Kidney epithelial cell (primary cell): Measurements from ENCODE around the gene NELL1. TPM values are rescaled to one million over a fixed set of nuclear protein-coding genes. Genes with fewer than 3 reads are reported as not detected.

Experiments used
- DNase-seq: peaks from one replicate; pipeline ENCODE4 v3.0.0-alpha.2; 2010; ENCODE audit warnings: low read depth
- H3K27me3 ChIP-seq: 2 replicates; pipeline ENCODE4 v1.6.0; 2011; ENCODE audit warnings: low read length; ENCODE audit not compliant: control insufficient read depth, insufficient read depth
- H3K36me3 ChIP-seq: 2 replicates; pipeline ENCODE4 v1.5.1; 2011; ENCODE audit warnings: low read length; ENCODE audit not compliant: control insufficient read depth, insufficient read depth
- H3K4me3 ChIP-seq: 2 replicates; pipeline ENCODE4 v1.5.1; 2011; ENCODE audit warnings: low read depth, mild to moderate bottlenecking, control low read depth, low read length
- CTCF ChIP-seq: IDR thresholded peaks from 2 replicates; pipeline ENCODE4 v1.5.1; 2011; ENCODE audit warnings: mild to moderate bottlenecking, moderate library complexity, low read length, control low read depth, inconsistent platforms; ENCODE audit not compliant: insufficient read depth, poor library complexity, severe bottlenecking
- total RNA-seq: library from RNA; depleted of rRNA; stranded (reverse); fragments of >200 nt; gene quantifications from 2 replicates; pipeline ENCODE4 v1.2.3, GENCODE V29; 2015

NELL1 gene
- total RNA-seq, 1 donor from 2014 or later: 0.17 TPM

DNA sequence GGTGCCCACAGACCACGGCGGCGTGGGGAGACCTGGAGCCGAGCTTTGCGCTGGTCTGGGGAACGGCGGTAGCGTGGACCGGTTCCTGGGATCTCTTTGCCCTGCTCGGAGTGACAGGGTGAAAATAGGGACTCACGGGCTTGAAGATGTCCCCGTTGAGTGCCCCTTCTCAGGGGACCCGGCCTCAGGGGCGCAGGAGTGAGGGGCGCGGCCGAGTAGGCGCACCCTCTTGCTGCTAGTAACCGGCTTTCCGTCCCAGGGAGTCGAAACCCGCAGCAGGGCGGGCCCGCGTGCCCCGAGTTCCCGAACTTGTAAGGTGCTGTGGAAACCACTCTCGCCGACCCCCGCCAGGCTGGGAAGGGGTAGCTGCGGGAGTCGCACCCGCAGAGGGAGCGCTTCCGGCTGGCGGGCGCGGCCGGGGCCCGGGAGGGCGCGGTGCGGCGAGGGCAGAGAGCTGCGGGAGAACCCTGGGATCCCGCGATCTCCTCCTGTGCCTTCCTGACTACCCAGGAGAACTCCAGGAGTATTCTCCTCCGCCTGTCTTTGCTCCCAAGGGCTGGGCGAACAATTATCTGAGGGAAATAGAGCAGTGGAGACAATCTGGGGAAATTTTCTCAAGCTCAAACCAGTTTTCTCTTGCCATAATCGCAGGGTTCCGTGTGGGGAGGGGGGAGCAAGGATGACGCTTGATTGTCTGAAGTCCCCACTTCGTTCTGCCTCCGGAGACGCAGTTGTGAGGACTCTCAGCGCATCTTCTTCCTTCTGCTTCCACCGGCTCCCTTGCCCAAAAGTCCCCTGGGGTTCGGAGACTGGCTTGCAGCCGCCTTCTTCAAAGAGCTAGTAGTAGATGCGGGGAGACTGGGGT, 666 bp downstream of the NELL1 start:
- no peak for DNase-seq
- Histone ChIP-seq H3K27me3 (peaks cover 43% of the 10 kb centered on the region), H3K4me3 (no peak overlapping the region), H3K36me3 (no peaks in the 10 kb centered on the region)
- TF ChIP-seq CTCF: no peak

DNA sequence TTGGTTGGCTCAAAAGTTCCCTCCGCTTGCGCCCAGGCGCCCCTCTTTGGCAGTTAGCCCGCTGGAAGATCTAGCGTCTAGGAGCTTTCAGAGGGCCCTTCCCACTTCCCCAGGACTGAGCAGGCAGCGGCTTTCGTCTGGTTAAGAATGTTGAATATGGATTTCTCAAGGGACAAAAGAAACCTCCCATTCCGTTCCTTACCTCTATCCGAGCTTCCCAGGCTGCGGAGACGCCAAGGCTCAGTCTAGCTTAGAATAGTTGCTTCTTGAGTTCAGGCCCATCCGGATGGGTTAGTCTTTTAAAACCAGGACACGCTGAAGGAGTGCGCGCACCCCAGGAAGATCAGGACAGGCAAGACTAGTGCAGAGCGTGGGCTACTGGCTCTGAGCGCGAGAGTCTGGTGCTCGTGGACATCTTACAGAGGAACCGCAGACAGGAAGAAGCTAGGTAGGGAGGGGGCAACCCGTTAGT, 1.6 kb downstream of the NELL1 start:
- Histone ChIP-seq H3K4me3 (no peak overlapping the region), H3K27me3 (peaks cover 43% of the 10 kb centered on the region), H3K36me3 (no peaks in the 10 kb centered on the region)
- no peak for DNase-seq
- no peak for TF ChIP-seq CTCF

DNA sequence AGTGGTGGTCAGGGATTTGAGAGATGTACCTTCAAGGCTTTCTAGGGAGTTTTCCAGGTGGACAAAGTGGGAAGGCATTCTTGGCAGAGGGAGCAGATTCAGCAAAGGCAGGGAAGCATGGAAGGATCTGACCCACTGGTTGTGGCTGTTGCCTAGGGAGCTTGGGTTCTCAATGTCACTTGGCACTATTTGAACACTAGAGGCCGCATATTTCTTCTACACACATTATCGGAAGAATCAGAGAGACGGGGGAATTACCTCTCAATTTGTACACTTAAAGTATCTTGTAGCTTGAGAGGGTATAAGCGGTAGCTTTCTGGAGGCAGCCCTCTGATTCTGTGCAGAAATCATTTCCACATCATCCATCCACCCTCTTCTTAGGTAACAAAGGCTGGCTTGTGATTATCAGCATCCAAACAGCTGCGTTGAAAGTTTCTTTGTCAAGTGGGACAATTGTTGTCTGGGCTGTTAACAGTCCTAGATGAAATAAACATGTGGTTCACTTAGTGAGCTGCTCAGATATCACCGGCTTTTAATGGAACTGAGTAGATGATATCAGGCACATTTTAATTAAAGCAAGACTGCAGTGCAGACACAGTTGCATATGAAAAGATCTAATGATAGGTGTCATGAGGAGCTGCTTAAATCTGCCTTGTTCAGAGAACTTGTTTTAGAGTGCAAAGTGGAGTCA, 2.6 kb downstream of the NELL1 start:
- Histone ChIP-seq H3K27me3 (peaks cover 43% of the 10 kb centered on the region), H3K36me3 (no peaks in the 10 kb centered on the region), H3K4me3 (no peak overlapping the region)
- DNase-seq: no peak
- peak; percentile 42 for TF ChIP-seq CTCF

- DNase-seq: no peak
- TF ChIP-seq CTCF: peak; percentile 47
- Histone ChIP-seq H3K27me3 (peaks cover 42% of the 10 kb centered on the region), H3K36me3 (no peaks in the 10 kb centered on the region), H3K4me3 (no peak overlapping the region)
Observed at GRCh38 chr11:20672575-20672974, 3.2 kb downstream of the NELL1 start.

GRCh38 chr11:20676658-20677057, 7.3 kb downstream of the NELL1 start:
- H3K4me3 ChIP-seq: no peak overlapping the region
- no peak for TF ChIP-seq CTCF
- DNase-seq: no peak

DNA sequence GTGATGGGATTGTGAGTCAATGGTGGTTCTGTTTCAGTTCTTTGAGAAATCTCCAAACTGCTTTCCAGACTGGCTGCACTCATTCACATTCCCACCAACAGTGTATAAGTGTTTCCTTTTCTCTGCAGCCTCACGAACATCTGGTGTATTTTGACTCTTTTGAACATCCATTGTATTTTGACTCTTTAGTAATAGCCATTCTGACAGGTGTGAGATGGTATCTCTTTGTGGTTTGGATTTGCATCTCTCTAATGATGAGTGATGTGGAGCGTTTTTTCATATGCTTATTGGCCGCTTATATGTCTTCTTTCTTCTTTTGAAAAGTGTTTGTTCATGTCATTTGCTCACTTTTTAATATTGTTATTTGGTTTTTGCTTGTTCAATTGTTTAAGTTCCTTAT, 19.4 kb downstream of the NELL1 start:
- Histone ChIP-seq H3K27me3 (no peaks in the 10 kb centered on the region), H3K4me3 (no peak overlapping the region), H3K36me3 (no peaks in the 10 kb centered on the region)
- DNase-seq: no peak
- TF ChIP-seq CTCF: no peak

More at GRCh38 chr11:20676658-20677057, 7.3 kb downstream of the NELL1 start:
- Histone ChIP-seq H3K36me3 (no peaks in the 10 kb centered on the region), H3K27me3 (peaks cover 1% of the 10 kb centered on the region)
